Stimulated activated naive B cell treated with anti-CD40 and anti-IgM and Interleukin-4, amounts not matched to agents 10 μg/mL and 1 μg/mL and 100 μg/mL, for 72 hours (primary cell): ENCODE measurements around the gene SEC11C.
A peak's percentile ranks its signal among the peaks of the same experiment; 100 is the strongest.
"Not testable (repeated sequence)": the region's sequence is repeated elsewhere in the genome, so short reads cannot be mapped to it uniquely, and the experiment has no call there.

Experiments
- ATAC-seq, 2 donors: fragments of 150-1000 bp; cut with Tn5 transposase; replicated peaks; 2 replicates each; pipeline ENCODE4 v1.10.0; 2021; ENCODE audit warnings: moderate library complexity in 1 of 2
- DNase-seq: peaks from one replicate; pipeline ENCODE4 v3.0.0; 2021
- H3K27ac Mint-ChIP-seq: one replicate; pipeline ENCODE4 v1.8.0; 2022; ENCODE audit warnings: mild to moderate bottlenecking, mixed read lengths
- H3K27me3 Mint-ChIP-seq, 2 donors: one replicate each; pipeline ENCODE4 v1.8.0; 2022; ENCODE audit warnings: mixed read lengths in 2 of 2
- H3K36me3 Mint-ChIP-seq, 2 donors: one replicate each; pipeline ENCODE4 v1.8.0; 2022; ENCODE audit warnings: mixed read lengths in 2 of 2, mild to moderate bottlenecking in 1 of 2
- H3K4me1 Mint-ChIP-seq, 2 donors: one replicate each; pipeline ENCODE4 v1.8.0; 2022; ENCODE audit warnings: mixed read lengths in 2 of 2, mild to moderate bottlenecking in 1 of 2
- H3K4me3 Mint-ChIP-seq, 2 donors: one replicate each; pipeline ENCODE4 v1.8.0; 2022; ENCODE audit warnings: mild to moderate bottlenecking in 2 of 2, mixed read lengths in 2 of 2, moderate library complexity in 1 of 2
- H3K9me3 Mint-ChIP-seq, 2 donors: one replicate each; pipeline ENCODE4 v1.8.0; 2022; ENCODE audit warnings: mixed read lengths in 2 of 2, mild to moderate bottlenecking in 1 of 2

The SEC11C gene

DNA sequence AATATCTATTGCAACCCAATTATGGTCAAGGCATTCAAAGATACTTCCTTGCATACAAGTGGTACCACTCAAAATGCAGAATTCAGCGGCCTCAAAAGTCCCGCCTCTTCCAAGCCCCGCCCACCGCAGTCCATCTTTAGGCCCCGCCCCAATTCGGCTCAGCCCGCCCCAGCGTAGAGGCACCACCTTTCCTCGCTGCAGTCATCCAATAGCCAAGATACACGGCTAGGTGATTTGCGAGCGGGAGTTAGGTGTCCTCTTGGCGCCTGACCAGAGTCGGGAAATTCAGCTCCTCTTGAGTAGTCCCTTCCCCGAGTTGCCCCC is 431 bp upstream of the SEC11C start:
- ATAC-seq (peak; percentile 82 to 87), DNase-seq (peak; percentile 91)
- Mint-ChIP-seq H3K27ac (peak overlapping the region; percentile 100), H3K4me3 (peak overlapping the region; percentile 96), H3K4me1 (peaks cover 19 to 44% of the 10 kb centered on the region in 2 donors), H3K36me3 (peaks cover 4% of the 10 kb centered on the region in 2 donors), H3K9me3 (peaks cover 0 to 2% of the 10 kb centered on the region in 2 donors), H3K27me3 (peaks cover 14 to 20% of the 10 kb centered on the region in 2 donors)

DNA sequence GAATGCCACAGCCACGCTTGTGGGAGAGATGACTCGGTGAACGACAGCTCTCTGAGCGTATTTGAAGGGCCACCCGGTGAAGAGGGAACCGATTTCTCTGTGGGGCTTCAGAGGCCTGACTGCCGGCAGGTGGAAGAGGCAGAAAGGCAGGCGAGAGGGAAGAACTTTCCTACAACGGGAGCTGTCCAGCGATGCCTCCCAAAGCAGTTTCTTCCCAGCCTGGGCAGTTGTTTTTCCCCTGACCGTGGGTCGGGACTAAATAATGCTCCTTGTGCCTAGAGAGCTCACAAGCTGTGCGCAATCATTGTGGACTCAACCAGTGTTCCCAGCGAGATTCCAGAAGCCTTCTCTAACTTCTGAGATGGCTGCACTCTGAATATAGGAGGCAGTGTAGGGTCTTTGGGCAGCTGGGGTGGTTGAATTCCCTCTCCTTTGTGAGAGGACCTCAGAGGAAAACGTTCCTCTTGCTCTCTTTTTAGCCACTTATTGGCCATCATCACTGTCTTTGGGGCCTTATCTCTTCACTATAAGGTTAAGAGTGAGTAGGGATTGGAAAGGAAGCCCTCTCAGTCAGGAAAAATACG is 710 bp downstream of the SEC11C start:
- Mint-ChIP-seq H3K27me3 (peaks cover 5 to 9% of the 10 kb centered on the region in 2 donors), H3K9me3 (peaks cover 0 to 2% of the 10 kb centered on the region in 2 donors), H3K36me3 (peaks cover 4% of the 10 kb centered on the region in 2 donors), H3K27ac (peak overlapping the region; percentile 100), H3K4me1 (peaks cover 21 to 51% of the 10 kb centered on the region in 2 donors), H3K4me3 (peak overlapping the region; percentile 96)
- DNase-seq = no peak
- peak in 1 of 2 donors; percentile 19 for ATAC-seq

DNA sequence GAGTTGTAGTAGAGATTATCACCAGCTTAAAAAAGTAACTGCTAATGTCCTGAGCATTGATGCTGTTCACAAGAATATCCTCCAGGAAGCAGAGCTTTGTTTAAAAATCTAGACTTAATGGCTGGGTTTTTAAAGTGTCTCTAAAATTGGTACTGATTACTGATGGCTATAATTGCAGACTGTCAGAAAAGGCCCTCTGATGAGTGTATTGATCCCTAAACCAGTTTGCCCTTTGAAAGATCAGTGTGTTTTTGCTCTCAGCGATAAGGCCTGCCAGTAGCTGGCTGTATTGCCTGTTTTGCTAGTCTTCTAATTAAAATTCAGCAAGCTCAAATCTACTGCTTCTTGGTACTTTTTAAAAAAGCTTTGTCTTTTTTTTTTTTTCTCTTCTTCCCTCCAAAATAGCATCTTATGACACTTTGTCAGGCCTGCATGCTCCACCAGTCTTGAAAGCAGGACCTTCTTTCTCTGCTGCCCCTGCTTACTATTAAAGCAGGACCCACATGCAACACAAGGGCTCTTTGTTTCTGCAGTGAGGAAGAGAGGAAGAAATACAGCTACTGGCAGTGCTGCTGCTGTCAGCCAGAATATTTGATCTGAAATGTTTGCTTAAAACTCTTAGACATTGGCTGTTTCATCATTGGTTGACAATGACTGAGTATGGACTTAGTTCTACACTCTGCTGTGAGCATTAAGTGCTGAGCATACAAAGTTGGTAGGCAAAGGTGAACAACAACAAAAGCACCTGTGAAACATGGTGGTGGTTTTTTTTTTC is 1.8 kb downstream of the SEC11C start:
- ATAC-seq = no peak
- no peak for DNase-seq
- H3K4me1 Mint-ChIP-seq = peaks cover 28 to 58% of the 10 kb centered on the region in 2 donors
- H3K27me3 Mint-ChIP-seq = no peaks in the 10 kb centered on the region
- H3K27ac Mint-ChIP-seq = peak overlapping the region; percentile 100
- peak overlapping the region; percentile 96 for H3K4me3 Mint-ChIP-seq
- H3K36me3 Mint-ChIP-seq = peaks cover 4 to 11% of the 10 kb centered on the region in 2 donors
- peaks cover 0 to 2% of the 10 kb centered on the region in 2 donors for H3K9me3 Mint-ChIP-seq

DNA sequence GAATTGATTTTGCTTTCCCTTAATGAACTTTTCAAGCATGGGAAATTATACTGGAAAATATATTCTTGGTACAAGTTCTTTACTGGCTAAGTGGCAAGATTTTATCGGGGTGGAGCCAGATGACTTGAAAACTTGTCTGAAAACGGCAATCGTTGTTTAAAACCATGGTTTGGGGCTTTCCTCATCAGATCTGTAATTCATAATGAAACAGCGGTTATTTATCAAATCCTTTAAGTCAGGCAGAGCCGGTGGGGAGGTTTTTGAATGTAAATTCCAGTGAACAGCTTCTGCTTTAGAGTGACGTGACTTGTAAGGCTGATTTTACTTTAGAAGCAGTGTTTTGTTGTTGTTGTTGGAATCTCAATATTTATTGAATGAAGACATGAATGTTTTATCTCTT is 2.6 kb downstream of the SEC11C start:
- H3K27ac Mint-ChIP-seq = peak overlapping the region; percentile 81
- H3K27me3 Mint-ChIP-seq = no peaks in the 10 kb centered on the region
- DNase-seq (no peak), ATAC-seq (no peak)
- H3K9me3 Mint-ChIP-seq = peaks cover 0 to 2% of the 10 kb centered on the region in 2 donors
- H3K4me3 Mint-ChIP-seq = peak overlapping the region; percentile 35 to 96
- H3K4me1 Mint-ChIP-seq = peaks cover 30 to 61% of the 10 kb centered on the region in 2 donors
- peaks cover 4 to 13% of the 10 kb centered on the region in 2 donors for H3K36me3 Mint-ChIP-seq

DNA sequence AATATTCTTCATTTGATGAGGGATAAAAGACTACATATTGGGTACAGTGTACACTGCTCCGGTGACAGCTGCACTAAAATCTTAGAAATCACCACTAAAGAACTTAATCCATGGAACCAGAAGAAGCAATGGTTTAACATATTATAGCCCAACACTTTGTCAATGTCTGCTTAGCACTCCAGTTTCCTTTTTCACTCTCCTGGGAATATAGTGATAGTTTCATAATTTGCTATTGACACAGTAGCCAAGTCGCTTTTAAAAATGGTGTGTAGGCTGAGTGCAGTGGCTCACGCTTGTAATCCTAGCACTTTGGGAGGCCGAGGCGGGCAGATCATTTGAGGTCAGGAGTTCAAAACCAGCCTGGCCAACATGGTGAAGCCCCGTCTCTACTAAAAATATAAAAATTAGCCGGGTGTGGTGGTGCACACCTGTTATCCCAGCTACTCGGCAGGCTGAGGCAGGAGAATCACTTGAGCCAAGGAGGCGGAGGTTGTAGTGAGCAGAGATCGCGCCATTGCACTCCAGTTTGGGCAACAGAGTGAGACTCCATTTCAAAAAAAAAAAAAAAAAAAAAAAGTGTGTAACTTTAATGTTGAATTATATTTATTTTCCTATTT is 3.2 kb downstream of the SEC11C start:
- H3K27ac Mint-ChIP-seq = peak overlapping the region; percentile 81
- DNase-seq, H3K9me3 Mint-ChIP-seq, H3K27me3 Mint-ChIP-seq, ATAC-seq: not testable (repeated sequence)
- peaks cover 10 to 16% of the 10 kb centered on the region in 2 donors for H3K36me3 Mint-ChIP-seq
- H3K4me1 Mint-ChIP-seq = peaks cover 34 to 67% of the 10 kb centered on the region in 2 donors
- H3K4me3 Mint-ChIP-seq = peak overlapping the region; percentile 35 to 96

DNA sequence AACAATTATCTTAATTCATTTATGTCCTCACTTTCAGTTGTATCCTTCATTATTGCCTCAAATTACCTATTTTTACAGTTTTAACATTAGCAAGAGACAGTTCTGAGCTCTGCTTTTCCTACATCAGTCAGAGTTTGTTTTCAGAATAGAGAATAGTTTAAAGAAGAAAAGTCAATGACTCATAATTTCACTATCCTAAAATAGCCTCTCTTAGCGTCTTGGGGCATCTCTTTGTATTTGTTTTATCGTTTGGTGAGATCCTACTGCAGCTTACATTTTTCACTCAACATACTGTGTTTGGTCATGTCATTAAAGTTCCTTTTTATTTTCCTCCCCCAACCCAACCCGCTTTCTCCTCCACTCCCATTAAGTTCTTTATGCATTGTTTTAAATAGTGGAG is 3.8 kb downstream of the SEC11C start:
- Mint-ChIP-seq H3K36me3 (peaks cover 11 to 18% of the 10 kb centered on the region in 2 donors), H3K27ac (peak overlapping the region; percentile 84), H3K27me3 (no peaks in the 10 kb centered on the region), H3K9me3 (peaks cover 0 to 2% of the 10 kb centered on the region in 2 donors), H3K4me1 (peaks cover 37 to 70% of the 10 kb centered on the region in 2 donors), H3K4me3 (peak overlapping the region; percentile 64 to 75)
- ATAC-seq = no peak
- no peak for DNase-seq

DNA sequence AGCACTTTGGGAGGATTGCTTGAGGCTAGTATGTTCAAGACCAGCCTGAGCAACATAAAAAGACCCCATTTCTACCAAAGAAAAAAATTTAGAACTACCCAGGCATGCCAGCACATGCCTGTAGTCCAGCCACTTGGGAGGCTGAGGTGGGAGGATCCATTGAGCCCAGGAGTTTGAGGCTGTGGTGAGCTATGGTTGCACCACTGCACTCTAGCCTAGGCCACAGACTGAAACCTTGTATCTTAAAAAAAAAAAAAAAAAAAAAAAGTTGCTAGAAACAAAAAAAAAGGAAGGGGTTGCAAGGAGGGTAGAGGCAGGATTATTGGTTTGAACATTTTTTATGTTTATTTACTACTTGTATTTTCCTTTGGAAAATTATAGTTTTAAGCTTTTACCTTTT is 4.8 kb downstream of the SEC11C start:
- Mint-ChIP-seq H3K27me3 (no peaks in the 10 kb centered on the region), H3K4me1 (peaks cover 42 to 79% of the 10 kb centered on the region in 2 donors), H3K4me3 (no peak overlapping the region), H3K27ac (no peak overlapping the region), H3K36me3 (peaks cover 13 to 22% of the 10 kb centered on the region in 2 donors), H3K9me3 (no peaks in the 10 kb centered on the region)
- no peak for ATAC-seq
- DNase-seq = no peak

DNA sequence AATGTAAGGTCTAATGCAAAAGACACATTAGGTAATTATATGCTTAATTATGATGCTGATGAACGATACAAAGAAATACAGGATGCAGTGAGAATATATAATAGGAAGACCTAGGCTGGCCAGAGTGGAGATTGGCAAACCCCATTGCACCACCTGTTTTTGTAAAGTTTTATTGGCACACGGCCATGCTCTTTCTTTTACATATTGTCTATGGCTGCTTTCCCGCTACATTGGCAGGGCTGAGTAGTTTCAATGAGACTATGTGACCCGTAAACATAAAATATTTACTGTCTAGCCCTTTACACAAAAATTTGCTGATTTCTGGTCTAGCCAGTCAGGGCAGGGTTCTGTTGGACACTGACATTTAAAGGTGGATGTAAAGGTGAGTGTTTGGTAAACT is 5.4 kb downstream of the SEC11C start:
- H3K4me1 Mint-ChIP-seq = peaks cover 42 to 76% of the 10 kb centered on the region in 2 donors
- no peak overlapping the region for H3K27ac Mint-ChIP-seq

DNA sequence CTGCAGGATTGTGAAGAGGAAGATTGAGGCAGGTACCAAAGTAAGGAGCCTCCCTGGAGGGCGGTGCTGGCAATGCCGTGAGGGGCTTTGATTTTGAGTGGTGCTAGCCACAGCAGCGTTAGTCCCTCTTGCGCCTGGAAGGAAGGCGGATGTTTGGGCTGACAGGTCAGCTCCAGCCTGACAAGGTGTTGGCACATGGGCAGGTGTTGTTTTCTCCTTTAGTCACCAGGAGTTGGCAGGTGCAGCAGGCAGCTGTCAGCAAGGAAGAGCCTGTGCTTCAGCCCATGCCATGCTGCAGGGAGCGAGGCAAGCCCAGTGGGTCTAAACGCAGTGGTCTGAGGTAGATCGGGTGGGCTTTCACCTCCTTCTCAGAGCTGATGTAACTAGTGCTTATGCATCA is 8.5 kb downstream of the SEC11C start:
- peaks cover 26 to 46% of the 10 kb centered on the region in 2 donors for H3K4me1 Mint-ChIP-seq
- no peaks in the 10 kb centered on the region for H3K27me3 Mint-ChIP-seq
- no peak for DNase-seq
- no peak overlapping the region for H3K27ac Mint-ChIP-seq
- peaks cover 19 to 38% of the 10 kb centered on the region in 2 donors for H3K36me3 Mint-ChIP-seq
- H3K4me3 Mint-ChIP-seq = no peak overlapping the region
- H3K9me3 Mint-ChIP-seq = no peaks in the 10 kb centered on the region
- no peak for ATAC-seq

More for the DNA sequence above, 5.4 kb downstream of the SEC11C start:
- Mint-ChIP-seq H3K4me3 (no peak overlapping the region), H3K9me3 (no peaks in the 10 kb centered on the region), H3K36me3 (peaks cover 12 to 24% of the 10 kb centered on the region in 2 donors), H3K27me3 (no peaks in the 10 kb centered on the region)
- no peak for ATAC-seq
- no peak for DNase-seq

DNA sequence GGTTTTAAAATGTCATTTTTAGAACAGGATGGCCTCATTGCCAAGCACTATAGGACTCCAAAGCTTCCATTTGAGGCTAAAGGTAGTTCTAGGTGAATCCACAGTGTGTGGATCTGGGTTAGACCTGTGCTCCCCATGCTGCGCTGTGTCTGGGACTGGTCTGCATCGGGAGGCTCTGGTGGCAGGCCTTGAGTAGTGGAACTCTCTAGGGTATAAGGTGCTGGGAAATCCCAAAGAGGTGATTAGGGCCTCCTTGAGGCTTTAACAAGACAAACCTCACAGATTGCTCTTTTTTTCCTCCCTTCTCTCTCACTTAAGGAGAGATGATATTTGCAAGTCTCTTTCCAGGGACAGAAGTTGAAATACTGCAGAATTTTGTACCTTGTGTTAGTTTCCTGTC is 9.3 kb downstream of the SEC11C start:
- Mint-ChIP-seq H3K27ac (peak overlapping the region; percentile 87), H3K9me3 (no peaks in the 10 kb centered on the region), H3K27me3 (no peaks in the 10 kb centered on the region), H3K4me1 (peaks cover 23 to 37% of the 10 kb centered on the region in 2 donors), H3K4me3 (no peak overlapping the region), H3K36me3 (peaks cover 24 to 39% of the 10 kb centered on the region in 2 donors)
- ATAC-seq (no peak), DNase-seq (no peak)

DNA sequence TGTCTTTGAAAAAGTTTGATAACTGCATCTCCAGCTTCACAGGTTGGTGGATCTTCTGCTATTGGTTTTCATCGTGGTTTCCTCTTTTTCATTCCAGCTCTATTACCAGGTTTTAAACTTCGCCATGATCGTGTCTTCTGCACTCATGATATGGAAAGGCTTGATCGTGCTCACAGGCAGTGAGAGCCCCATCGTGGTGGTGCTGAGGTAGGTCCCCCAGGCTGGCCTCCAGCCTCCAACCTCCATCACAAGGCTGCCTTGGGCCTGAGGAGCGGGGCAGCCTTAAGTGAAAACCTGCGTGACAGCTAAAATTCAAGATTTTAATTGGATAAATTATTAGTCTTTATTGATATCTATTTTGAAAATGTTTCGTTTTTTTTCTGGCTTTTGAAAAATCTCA is 9.7 kb downstream of the SEC11C start:
- no peak for DNase-seq
- Mint-ChIP-seq H3K36me3 (peaks cover 27 to 43% of the 10 kb centered on the region in 2 donors), H3K4me1 (peaks cover 23 to 33% of the 10 kb centered on the region in 2 donors)

DNA sequence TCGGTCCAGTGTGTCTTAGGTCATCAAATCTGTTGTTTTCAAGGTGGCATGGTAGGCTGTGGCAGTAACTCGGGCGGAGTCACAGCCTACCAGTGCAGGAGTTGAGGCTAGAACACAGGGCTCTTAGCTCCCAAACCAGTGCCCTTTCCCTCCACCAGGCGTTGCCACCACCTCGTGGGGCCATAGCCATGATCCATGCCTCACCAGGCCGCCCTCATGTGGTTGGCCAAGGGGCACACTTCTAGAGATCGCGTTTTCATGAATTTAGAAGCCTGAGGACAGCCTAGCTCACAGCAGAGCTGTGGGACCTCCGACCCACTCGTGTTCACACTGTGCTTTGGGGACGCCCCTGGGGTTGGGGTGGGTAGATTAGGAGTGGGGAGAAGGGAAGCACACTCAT is 10.6 kb downstream of the SEC11C start:
- Mint-ChIP-seq H3K9me3 (no peaks in the 10 kb centered on the region), H3K27me3 (no peaks in the 10 kb centered on the region), H3K4me1 (peaks cover 22 to 30% of the 10 kb centered on the region in 2 donors), H3K36me3 (peaks cover 32 to 51% of the 10 kb centered on the region in 2 donors), H3K4me3 (no peak overlapping the region), H3K27ac (no peak overlapping the region)
- DNase-seq (no peak), ATAC-seq (no peak)

More for the DNA sequence above, 9.7 kb downstream of the SEC11C start:
- Mint-ChIP-seq H3K9me3 (no peaks in the 10 kb centered on the region), H3K27ac (no peak overlapping the region), H3K27me3 (no peaks in the 10 kb centered on the region), H3K4me3 (no peak overlapping the region)
- ATAC-seq = no peak

DNA sequence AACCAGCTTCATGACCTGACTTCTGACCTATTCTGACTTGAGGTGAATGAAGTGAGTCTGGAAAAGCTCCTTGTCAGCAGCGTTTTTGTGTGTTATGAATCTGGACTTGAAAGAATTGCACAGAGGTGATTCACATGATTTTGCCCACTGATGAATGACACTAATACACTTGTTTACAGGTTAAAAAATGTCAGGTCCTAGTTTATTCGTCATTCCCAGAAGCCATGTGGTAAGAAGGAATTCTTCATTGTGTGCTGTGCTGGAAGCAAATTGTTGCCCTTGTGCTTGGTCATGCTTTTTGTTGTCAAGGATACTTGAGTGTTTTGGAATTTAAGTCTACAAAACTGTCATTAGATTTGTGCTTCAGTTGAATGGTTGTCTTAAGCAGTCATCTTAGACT is 15.5 kb downstream of the SEC11C start:
- peaks cover 44 to 63% of the 10 kb centered on the region in 2 donors for H3K36me3 Mint-ChIP-seq

DNA sequence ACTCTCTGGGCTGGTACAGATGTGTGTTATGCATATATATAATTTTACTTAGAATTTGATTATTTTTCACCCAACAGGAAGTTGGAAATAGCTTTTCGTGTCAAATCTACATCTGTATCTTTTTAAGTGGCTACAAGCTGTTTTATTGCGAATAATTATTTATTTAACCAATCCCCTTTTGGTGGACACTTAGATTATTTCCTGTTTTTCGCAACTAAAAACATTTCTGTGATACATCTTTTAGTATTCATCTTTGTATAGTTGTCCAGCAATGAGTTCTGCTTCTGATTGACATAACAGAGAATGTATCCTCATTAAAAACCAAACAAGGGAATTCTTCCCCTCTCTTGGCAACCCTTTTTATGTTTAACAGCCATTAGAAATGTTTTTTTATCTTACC is 16.6 kb downstream of the SEC11C start:
- no peaks in the 10 kb centered on the region for H3K4me1 Mint-ChIP-seq
- peaks cover 44 to 66% of the 10 kb centered on the region in 2 donors for H3K36me3 Mint-ChIP-seq
- ATAC-seq (no peak), DNase-seq (no peak)
- H3K27me3 Mint-ChIP-seq = no peaks in the 10 kb centered on the region
- H3K4me3 Mint-ChIP-seq = no peak overlapping the region
- H3K9me3 Mint-ChIP-seq = no peaks in the 10 kb centered on the region
- H3K27ac Mint-ChIP-seq = no peak overlapping the region

More for the DNA sequence above, 15.5 kb downstream of the SEC11C start:
- Mint-ChIP-seq H3K27ac (no peak overlapping the region), H3K4me1 (no peaks in the 10 kb centered on the region), H3K27me3 (no peaks in the 10 kb centered on the region), H3K4me3 (no peak overlapping the region), H3K9me3 (no peaks in the 10 kb centered on the region)
- ATAC-seq (no peak), DNase-seq (no peak)
